Retinal pigment epithelial cell (primary cell): ENCODE data around the gene NHLRC1.

Experiments
- DNase-seq: peaks from one replicate; pipeline ENCODE4 v3.0.0-alpha.2; 2010; ENCODE audit warnings: low read depth
- H3K4me3 ChIP-seq: 2 replicates; pipeline ENCODE4 v1.5.1; 2011; ENCODE audit warnings: mild to moderate bottlenecking, low read length, control low read depth, moderate library complexity
- TF ChIP-seq, protein P1 (sequence below): conservative IDR thresholded peaks from 2 replicates; pipeline ENCODE4 v1.5.1; 2011; ENCODE audit warnings: low read depth, low read length, control low read depth, inconsistent platforms

NHLRC1 gene

DNA sequence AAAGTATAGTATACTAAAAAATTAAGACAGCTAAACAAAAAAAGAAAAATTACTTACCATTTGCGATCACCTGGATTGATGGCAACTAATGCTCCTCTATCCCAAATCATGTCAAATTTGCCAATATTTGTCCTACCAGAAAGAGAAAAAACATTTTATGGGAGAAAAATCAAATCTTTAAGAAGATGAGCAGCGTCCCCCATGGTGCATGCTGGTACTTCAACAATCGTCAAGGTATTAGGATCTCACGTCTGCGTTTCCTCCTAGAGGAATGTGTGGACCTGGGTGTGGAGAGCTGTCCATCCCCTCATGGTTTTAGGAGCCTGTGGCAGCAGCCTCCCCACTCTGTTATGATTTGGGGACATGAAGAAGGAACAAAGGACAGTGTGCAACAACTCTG is 16.4 kb upstream of the NHLRC1 start:
- H3K4me3 ChIP-seq, result no peak overlapping the region
- no peak for DNase-seq
- TF ChIP-seq, protein P1, sequence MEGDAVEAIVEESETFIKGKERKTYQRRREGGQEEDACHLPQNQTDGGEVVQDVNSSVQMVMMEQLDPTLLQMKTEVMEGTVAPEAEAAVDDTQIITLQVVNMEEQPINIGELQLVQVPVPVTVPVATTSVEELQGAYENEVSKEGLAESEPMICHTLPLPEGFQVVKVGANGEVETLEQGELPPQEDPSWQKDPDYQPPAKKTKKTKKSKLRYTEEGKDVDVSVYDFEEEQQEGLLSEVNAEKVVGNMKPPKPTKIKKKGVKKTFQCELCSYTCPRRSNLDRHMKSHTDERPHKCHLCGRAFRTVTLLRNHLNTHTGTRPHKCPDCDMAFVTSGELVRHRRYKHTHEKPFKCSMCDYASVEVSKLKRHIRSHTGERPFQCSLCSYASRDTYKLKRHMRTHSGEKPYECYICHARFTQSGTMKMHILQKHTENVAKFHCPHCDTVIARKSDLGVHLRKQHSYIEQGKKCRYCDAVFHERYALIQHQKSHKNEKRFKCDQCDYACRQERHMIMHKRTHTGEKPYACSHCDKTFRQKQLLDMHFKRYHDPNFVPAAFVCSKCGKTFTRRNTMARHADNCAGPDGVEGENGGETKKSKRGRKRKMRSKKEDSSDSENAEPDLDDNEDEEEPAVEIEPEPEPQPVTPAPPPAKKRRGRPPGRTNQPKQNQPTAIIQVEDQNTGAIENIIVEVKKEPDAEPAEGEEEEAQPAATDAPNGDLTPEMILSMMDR, result no peak

DNA sequence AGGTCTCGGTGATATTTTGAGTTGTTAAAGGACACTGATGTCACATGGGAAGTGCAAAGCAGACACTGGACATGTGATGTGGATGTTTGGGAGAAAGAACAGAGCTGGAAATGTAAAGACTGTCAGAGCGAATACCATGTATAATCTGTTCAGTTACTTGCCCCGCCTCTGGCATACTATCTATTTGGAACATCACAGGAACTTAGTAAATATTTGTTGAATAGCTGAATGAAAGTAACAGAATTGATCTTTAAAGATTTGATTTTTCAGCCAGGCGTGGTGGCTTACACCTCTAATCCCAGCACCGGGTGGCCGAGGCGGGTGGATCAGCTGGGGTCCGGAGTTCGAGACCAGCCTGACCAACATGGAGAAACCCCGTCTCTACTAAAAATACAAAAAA is 13.8 kb upstream of the NHLRC1 start:
- H3K4me3 ChIP-seq, result no peak overlapping the region
- DNase-seq, result no peak
- TF ChIP-seq, protein P1, result no peak

DNA sequence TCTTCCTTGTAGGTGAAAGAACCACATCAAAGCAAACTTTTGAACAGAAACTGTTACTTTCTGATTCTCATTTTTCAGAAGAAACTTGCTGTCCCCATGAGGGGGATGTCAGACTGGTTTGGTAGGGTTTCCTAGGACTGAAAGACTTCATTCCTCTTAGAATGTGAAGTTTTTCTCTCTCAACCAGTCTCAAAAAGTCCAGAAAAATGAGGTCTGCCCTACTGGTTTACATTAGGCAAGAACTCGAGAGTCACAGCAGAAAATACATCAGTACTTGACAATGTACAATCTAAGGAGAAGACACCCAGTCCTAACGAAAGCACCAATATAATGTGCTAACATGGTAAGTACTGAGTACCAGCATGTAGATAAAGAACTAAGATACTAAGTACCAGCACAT is 12.7 kb upstream of the NHLRC1 start:
- H3K4me3 ChIP-seq, result no peak overlapping the region
- TF ChIP-seq, protein P1, result no peak
- DNase-seq, result no peak

DNA sequence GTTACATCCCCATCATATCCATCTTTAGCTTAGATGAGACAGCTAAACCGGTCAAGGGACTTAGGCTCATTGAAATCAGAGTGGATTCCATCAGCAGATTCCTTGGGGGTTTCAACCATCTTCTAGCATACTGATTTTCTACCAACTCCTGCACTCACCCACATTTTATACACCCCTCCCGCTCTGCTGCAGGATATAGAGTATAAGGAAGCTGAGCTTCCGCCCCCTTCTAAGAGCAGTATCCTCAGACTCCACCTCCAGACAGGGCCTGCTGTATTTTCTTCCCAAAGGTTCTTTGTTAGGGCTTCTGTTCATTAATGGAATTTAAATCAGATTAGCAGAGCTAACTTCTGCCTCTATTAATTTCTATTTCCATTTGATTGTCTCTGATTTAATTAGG is 9.9 kb upstream of the NHLRC1 start:
- DNase-seq, result no peak
- TF ChIP-seq, protein P1, result no peak
- no peak overlapping the region for H3K4me3 ChIP-seq

DNA sequence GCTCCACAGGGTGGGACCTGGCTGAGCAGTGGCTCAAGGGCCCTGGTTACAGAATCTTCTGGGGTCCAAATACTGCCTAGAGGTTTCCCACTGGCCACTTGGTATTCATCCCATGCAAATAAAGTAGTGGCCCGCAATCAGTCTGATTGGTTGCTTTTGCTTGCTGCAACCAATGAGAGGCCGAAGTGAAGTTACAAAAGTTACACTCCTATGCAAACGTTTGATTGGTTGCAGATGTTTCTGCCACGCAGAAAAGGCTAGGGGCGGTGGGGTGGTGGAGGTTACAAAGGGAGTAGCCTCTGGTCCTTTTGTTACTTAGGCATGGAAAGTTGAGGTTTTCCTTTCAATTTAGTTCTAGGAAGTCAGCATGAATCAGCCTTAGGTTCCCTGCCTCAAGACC is 3.6 kb upstream of the NHLRC1 start:
- TF ChIP-seq, protein P1, result no peak
- no peak for DNase-seq
- H3K4me3 ChIP-seq, result no peak overlapping the region

DNA sequence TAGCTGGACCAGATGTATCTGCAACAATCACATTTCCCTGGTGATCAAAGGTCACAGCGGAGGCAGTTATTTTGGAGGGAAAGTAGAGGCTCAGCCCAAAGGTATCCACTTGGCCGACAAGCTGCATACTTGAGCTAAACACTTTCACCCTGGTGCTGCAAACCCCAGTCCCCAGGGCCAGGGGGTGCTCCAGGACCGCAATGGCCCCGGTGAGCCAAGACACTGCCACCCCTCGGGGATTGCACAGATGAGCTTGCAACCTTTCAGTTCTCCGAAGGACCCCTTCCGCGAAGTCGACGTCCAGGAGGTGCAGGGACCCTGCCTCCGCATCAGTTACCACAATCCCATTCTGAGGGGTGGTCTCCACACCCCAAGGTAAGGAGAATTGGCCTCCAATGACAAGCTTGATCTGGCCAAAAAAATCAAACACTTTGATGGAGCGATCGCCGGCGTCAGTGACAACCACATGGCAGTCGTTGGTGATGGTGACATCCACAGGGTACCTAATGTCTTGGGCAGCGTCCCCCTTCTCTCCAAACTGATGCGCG is 823 bp downstream of the NHLRC1 start:
- peak overlapping the region; percentile 38 for H3K4me3 ChIP-seq
- TF ChIP-seq, protein P1, result no peak
- no peak for DNase-seq

DNA sequence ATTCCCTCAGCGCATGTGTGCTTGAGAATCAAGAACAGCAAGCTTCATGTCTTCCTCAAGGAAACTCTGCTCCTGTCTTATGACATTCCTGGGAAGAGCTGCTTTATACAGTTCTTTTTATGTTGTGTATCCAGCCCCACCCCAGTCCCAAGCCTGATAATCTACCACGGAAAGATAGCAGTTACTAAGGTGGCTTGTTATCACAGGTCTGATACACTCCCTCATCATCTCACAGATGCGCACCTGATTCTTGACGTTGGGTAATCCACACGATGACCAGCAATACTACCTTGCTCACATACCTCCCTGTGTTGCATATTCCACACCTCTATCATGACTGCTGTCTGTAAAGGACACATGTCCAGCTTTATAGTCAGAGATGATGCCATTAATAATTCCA is 3.2 kb downstream of the NHLRC1 start:
- TF ChIP-seq, protein P1, result no peak
- H3K4me3 ChIP-seq, result no peak overlapping the region

More for the DNA sequence above, 3.2 kb downstream of the NHLRC1 start:
- DNase-seq, result no peak
